Panc1 (cell line): ENCODE data around the gene PNKP. TPM values are rescaled to one million over a fixed set of nuclear protein-coding genes. Genes with fewer than 3 reads are reported as not detected.

Source experiments
- ATAC-seq: fragments of 200-7000 bp; cut with Tn5 transposase; 2 replicates; pipeline ENCODE4 v1.9.1; 2020; ENCODE audit warnings: mild to moderate bottlenecking, moderate library complexity
- BruUV-seq: library from RNA; stranded (reverse); fragments of 400-500 nt; replicated peaks from 2 replicates; lab custom pipeline; 2021; lab: Mats Ljungman, UMichigan
- CTCF ChIA-PET: fragments of 300-600 bp; sonication (Branson Sonifier 250); formaldehyde crosslinking; loops from one replicate; lab custom pipeline; 2022; ENCODE audit warnings: antibody characterized with exemption; lab: Charles Lee
- POLR2A ChIA-PET: fragments of 300-600 bp; sonication (Branson Sonifier 250); formaldehyde crosslinking; loops from one replicate; lab custom pipeline; 2022; ENCODE audit warnings: antibody characterized with exemption; lab: Charles Lee
- DNase-seq: peaks from one replicate; pipeline ENCODE4 v3.0.0-alpha.2; 2010; ENCODE audit warnings: low read depth, low spot score
- H3K27ac ChIP-seq: 2 replicates; pipeline ENCODE4 v1.5.1; 2011; ENCODE audit warnings: mild to moderate bottlenecking, low read length, inconsistent platforms
- H3K27me3 ChIP-seq: fragments of 200-500 bp; sonication (Bioruptor generic); 2 replicates; pipeline ENCODE4 v1.6.0; 2014; ENCODE audit warnings: low read length, inconsistent platforms; ENCODE audit not compliant: control insufficient read depth, insufficient read depth
- H3K36me3 ChIP-seq: fragments of 200-500 bp; sonication (Bioruptor generic); 2 replicates; pipeline ENCODE4 v1.5.1; 2014; ENCODE audit warnings: inconsistent platforms, mild to moderate bottlenecking, low read length, moderate library complexity; ENCODE audit not compliant: control insufficient read depth, insufficient read depth
- H3K4me1 ChIP-seq: 2 replicates; pipeline ENCODE4 v1.5.1; 2011; ENCODE audit warnings: inconsistent platforms, mild to moderate bottlenecking, low read length, moderate library complexity; ENCODE audit not compliant: control insufficient read depth, insufficient read depth
- H3K4me3 ChIP-seq, 2 experiments: 2 replicates each; pipeline ENCODE4 v1.5.1; 2011 to 2012; ENCODE audit warnings: low read depth in 2 of 2, low read length in 2 of 2, mild to moderate bottlenecking in 2 of 2, inconsistent platforms in 1 of 2, moderate library complexity in 1 of 2
- H3K9me3 ChIP-seq: fragments of 200-500 bp; sonication (Bioruptor generic); 2 replicates; pipeline ENCODE4 v1.5.1; 2014; ENCODE audit warnings: low read depth, mild to moderate bottlenecking, inconsistent platforms, low read length, moderate library complexity; ENCODE audit not compliant: control insufficient read depth, insufficient read depth
- POLR2AphosphoS5 ChIP-seq: IDR thresholded peaks from 2 replicates; pipeline ENCODE4 v1.6.1; 2012; ENCODE audit warnings: mild to moderate bottlenecking, low read depth, low read length, moderate library complexity
- SIN3A ChIP-seq: IDR thresholded peaks from 2 replicates; pipeline ENCODE4 v1.6.1; 2012; ENCODE audit warnings: low read depth, mild to moderate bottlenecking, low read length, moderate library complexity, borderline replicate concordance; ENCODE audit not compliant: insufficient read depth
- TCF7L2 ChIP-seq: IDR thresholded peaks from 2 replicates; pipeline ENCODE4 v1.6.1; 2011; ENCODE audit warnings: mild to moderate bottlenecking, low read depth, low read length, inconsistent platforms
- in situ Hi-C: cut with HindIII; loops from 2 replicates; pipeline ENCODE4 v1.10.0; 2016; ENCODE audit warnings: low sequenced_read_pairs, low pct_unique_long_range_greater_than_20kb
- intact Hi-C: fragments of 100-400 bp; cut with micrococcal nuclease; formaldehyde crosslinking; loops from one replicate; pipeline ENCODE4 v1.10.0; 2022; ENCODE audit not compliant: unreplicated experiment
- total RNA-seq: library from RNA; stranded (reverse); gene quantifications from one replicate; pipeline ENCODE4 v1.2.1, GENCODE V29; 2021; ENCODE audit not compliant: unreplicated experiment
- TF ChIP-seq, protein P1 (sequence below), 2 experiments: IDR thresholded peaks; 2 replicates each; pipeline ENCODE4 v1.6.1; 2011 to 2012; ENCODE audit warnings: low read depth in 2 of 2, control low read depth in 1 of 2, low read length in 1 of 2, mild to moderate bottlenecking in 1 of 2, moderate library complexity in 1 of 2; ENCODE audit not compliant: insufficient read depth in 1 of 2
- TF ChIP-seq, protein P2 (sequence below): fragments of 450-650 bp; IDR thresholded peaks from 2 replicates; pipeline ENCODE4 v1.5.1; 2017; ENCODE audit warnings: mild to moderate bottlenecking

PNKP gene
- total RNA-seq, 1 experiment from 2014 or later = 76.7 TPM

DNA sequence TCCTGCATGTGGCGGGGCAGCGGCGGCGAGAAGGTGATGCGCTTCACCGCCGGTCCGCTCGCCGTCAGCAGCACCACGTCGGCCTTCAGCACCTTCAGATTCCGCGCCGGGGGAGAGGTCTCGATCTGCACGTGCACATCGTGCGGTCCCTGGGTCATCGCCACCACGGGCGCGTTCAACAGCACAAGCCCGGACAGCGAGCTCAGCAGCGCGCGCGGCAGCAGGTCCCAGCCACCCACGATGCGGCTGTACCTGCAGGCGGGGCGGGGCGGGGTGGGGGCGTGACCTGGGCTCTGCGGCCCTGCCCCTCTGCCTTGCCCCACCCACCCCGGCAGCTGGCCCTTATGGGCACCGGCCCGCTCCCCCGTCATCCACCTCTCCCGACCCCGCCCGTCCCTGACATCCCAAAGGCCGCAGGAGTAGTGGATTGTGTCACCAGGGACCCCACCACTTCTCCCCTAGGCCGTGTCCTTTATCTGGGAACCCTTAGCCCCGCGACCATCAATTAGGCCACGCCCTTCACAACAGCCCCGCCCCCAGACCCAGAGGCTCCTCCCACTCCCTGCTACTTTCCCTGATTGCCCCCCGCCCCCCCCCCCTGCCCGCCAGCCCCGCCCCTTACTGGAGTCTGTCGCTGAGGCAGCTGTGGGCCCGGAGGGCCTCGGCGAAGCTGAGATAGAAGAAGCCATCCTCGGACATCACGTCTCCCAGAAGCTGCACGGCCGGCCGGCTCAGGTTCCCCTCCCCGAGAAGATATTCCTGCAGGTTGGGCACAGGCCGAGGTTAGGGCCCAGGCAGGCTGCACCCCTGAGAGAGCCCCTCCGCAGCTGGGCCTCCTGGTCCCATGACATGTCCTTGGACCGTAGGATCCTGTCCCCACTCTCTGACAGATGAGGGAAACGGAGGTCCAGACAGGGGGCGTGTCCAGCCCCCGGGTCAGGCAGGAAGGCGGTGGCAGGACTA, 23.3 kb upstream of the PNKP start:
- TF ChIP-seq, protein P1, sequence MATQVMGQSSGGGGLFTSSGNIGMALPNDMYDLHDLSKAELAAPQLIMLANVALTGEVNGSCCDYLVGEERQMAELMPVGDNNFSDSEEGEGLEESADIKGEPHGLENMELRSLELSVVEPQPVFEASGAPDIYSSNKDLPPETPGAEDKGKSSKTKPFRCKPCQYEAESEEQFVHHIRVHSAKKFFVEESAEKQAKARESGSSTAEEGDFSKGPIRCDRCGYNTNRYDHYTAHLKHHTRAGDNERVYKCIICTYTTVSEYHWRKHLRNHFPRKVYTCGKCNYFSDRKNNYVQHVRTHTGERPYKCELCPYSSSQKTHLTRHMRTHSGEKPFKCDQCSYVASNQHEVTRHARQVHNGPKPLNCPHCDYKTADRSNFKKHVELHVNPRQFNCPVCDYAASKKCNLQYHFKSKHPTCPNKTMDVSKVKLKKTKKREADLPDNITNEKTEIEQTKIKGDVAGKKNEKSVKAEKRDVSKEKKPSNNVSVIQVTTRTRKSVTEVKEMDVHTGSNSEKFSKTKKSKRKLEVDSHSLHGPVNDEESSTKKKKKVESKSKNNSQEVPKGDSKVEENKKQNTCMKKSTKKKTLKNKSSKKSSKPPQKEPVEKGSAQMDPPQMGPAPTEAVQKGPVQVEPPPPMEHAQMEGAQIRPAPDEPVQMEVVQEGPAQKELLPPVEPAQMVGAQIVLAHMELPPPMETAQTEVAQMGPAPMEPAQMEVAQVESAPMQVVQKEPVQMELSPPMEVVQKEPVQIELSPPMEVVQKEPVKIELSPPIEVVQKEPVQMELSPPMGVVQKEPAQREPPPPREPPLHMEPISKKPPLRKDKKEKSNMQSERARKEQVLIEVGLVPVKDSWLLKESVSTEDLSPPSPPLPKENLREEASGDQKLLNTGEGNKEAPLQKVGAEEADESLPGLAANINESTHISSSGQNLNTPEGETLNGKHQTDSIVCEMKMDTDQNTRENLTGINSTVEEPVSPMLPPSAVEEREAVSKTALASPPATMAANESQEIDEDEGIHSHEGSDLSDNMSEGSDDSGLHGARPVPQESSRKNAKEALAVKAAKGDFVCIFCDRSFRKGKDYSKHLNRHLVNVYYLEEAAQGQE (IDR thresholded peaks at IDR 0.05; ENCODE audit: insufficient read depth in 1 of 2, low read depth in 2 of 2, low read length in 1 of 2) = no peak
- TF ChIP-seq, protein P2, sequence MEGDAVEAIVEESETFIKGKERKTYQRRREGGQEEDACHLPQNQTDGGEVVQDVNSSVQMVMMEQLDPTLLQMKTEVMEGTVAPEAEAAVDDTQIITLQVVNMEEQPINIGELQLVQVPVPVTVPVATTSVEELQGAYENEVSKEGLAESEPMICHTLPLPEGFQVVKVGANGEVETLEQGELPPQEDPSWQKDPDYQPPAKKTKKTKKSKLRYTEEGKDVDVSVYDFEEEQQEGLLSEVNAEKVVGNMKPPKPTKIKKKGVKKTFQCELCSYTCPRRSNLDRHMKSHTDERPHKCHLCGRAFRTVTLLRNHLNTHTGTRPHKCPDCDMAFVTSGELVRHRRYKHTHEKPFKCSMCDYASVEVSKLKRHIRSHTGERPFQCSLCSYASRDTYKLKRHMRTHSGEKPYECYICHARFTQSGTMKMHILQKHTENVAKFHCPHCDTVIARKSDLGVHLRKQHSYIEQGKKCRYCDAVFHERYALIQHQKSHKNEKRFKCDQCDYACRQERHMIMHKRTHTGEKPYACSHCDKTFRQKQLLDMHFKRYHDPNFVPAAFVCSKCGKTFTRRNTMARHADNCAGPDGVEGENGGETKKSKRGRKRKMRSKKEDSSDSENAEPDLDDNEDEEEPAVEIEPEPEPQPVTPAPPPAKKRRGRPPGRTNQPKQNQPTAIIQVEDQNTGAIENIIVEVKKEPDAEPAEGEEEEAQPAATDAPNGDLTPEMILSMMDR = no peak
- TF ChIP-seq POLR2AphosphoS5 (no peak), TCF7L2 (no peak), SIN3A (no peak)
- DNase-seq = no peak
- ATAC-seq = no peak
- in situ Hi-C loops (no loop called here), intact Hi-C loops (no loop called here)
- Histone ChIP-seq H3K36me3 (no peaks in the 10 kb centered on the region), H3K4me3 (no peak overlapping the region), H3K4me1 (no peaks in the 10 kb centered on the region), H3K27me3 (no peaks in the 10 kb centered on the region), H3K9me3 (no peaks in the 10 kb centered on the region), H3K27ac (no peak overlapping the region)
- ChIA-PET CTCF (no interaction called here), POLR2A (no interaction called here)
- no TSS peak for BruUV-seq

DNA sequence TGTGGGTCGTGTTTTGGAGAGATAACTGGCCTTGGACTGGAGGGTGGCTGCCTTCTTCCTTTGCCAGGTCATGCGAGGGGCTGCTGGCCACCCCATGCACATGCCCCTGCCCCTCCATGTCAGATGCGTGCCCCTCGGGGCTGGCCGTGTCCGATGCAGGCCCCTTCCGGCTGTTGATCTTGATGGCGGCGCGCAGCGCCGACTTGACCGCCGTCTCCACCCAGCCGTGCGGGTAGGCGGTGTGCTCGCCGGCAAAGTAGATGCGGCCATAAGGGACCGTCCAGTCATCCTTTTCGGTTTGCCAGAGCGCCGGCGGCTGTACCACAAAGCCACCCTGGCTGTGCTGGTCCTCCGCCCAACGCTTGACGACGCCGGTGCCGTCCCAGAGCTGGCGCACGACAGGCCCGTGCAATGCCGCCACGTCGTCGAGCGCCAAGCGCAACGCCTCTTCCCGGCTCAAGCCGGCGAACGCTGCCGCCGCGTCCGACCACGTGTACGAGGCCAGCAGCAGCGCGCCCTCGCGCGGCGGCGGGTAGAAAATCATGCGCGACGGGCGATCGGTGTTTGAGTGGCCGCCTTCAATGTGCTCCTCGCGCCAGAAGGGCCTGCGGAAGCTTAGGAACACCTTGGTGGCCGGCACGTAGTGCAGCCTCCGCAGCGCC, 22.4 kb upstream of the PNKP start:
- H3K4me1 ChIP-seq = no peaks in the 10 kb centered on the region
- ChIA-PET CTCF (no interaction called here), POLR2A (no interaction called here)
- H3K9me3 ChIP-seq = no peaks in the 10 kb centered on the region
- no peaks in the 10 kb centered on the region for H3K27me3 ChIP-seq
- BruUV-seq = no TSS peak
- H3K4me3 ChIP-seq = no peak overlapping the region
- no peak overlapping the region for H3K27ac ChIP-seq
- ATAC-seq = no peak
- intact Hi-C loops = no loop called here
- TF ChIP-seq, protein P2 = no peak
- TF ChIP-seq SIN3A (no peak), POLR2AphosphoS5 (no peak), TCF7L2 (no peak)
- TF ChIP-seq, protein P1 (IDR thresholded peaks at IDR 0.05; ENCODE audit: insufficient read depth in 1 of 2, low read depth in 2 of 2, low read length in 1 of 2) = no peak
- DNase-seq = no peak
- in situ Hi-C loops = no loop called here
- H3K36me3 ChIP-seq = no peaks in the 10 kb centered on the region
